Measurements from ENCODE around the gene TMBIM1.

- TF ChIP-seq, protein P1, sequence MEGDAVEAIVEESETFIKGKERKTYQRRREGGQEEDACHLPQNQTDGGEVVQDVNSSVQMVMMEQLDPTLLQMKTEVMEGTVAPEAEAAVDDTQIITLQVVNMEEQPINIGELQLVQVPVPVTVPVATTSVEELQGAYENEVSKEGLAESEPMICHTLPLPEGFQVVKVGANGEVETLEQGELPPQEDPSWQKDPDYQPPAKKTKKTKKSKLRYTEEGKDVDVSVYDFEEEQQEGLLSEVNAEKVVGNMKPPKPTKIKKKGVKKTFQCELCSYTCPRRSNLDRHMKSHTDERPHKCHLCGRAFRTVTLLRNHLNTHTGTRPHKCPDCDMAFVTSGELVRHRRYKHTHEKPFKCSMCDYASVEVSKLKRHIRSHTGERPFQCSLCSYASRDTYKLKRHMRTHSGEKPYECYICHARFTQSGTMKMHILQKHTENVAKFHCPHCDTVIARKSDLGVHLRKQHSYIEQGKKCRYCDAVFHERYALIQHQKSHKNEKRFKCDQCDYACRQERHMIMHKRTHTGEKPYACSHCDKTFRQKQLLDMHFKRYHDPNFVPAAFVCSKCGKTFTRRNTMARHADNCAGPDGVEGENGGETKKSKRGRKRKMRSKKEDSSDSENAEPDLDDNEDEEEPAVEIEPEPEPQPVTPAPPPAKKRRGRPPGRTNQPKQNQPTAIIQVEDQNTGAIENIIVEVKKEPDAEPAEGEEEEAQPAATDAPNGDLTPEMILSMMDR (IDR thresholded peaks at IDR 0.05; ENCODE audit: low read length) = no peak
- TF ChIP-seq EZH2 (optimal IDR thresholded peaks at IDR 0.05; ENCODE audit: low read depth, low read length) = no peak
These were observed 25.9 kb upstream of the TMBIM1 start for GRCh38 chr2:218318241-218318640.

All from MM.1S (cell line).